ENCODE data around the gene ACTN2. TPM values are rescaled to one million over a fixed set of nuclear protein-coding genes. Genes with fewer than 3 reads are reported as not detected.

The ACTN2 gene
- total RNA-seq, 4 donors from 2014 or later = 0.16 to 0.55 TPM; not detected in 2

- Histone ChIP-seq H3K4me1 (no peaks in the 10 kb centered on the region), H3K27ac (no peak overlapping the region), H3K36me3 (no peaks in the 10 kb centered on the region), H3K4me3 (no peak overlapping the region), H3K27me3 (no peaks in the 10 kb centered on the region), H3K9me3 (no peaks in the 10 kb centered on the region)
- TF ChIP-seq CTCF (IDR thresholded peaks at IDR 0.05) (no peak), EP300 (IDR thresholded peaks at IDR 0.05; ENCODE audit: low read depth) (no peak), POLR2AphosphoS5 (IDR thresholded peaks at IDR 0.05) (no peak), POLR2A (IDR thresholded peaks at IDR 0.05) (no peak)
- no peak for DNase-seq
- in situ Hi-C loops (cut with MboI; ENCODE audit: low pct_ligation_motif_present in 1 of 4, low pct_unique_long_range_greater_than_20kb in 1 of 4, low sequenced_read_pairs in 3 of 4) = loop anchor here in 3 of 4 donors (25.0 kb wide), 2 partner anchors 626 to 801 kb away; no protein-coding TSS in a partner anchor
- intact Hi-C loops (cut with DNase I; ENCODE audit: low total_unique reads) = no loop called here
- 84 to 94% methylated on average over 3 to 14 of the region's 14 CpGs for WGBS, 2 donors (ENCODE audit: low coverage in 1 of 2)
Measured at GRCh38 chr1:236760986-236761385, 74.7 kb downstream of the ACTN2 start.

DNA sequence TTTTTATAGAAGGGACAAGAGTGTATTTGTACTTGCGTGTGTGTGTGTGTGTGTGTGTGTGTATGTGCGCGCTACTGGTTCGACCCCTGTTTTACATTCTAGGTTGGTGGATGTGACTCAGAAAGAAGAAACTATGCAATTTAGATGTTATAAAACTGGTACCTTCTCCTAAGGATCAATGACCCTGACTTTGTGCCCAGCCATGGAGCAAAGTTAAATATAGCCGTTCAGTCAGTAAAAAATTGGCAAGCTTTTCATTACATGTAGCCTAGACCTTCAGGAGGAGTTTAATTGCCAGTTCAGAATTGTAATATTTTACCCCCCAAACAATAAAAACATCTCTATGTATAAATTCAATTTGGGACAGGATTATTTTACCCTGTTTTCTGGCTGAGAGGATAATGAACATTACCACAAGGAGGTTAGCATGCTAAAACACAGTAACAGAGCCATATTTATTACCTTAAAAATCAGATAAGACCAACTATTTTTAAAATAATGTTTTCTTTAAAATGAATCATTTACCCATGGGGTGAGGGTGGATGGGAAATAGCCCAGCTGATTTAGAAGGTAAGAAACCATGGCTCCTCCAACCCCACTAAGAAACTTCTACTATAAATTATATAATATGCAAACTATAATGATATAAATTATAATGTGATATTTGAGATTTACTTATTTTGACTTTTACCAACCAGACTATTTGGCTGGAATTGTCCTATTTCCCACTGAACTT, 75.3 kb downstream of the ACTN2 start:
- H3K4me1 ChIP-seq = no peaks in the 10 kb centered on the region
- no peaks in the 10 kb centered on the region for H3K27me3 ChIP-seq
- DNase-seq = no peak
- intact Hi-C loops (cut with DNase I; ENCODE audit: low total_unique reads) = no loop called here
- H3K36me3 ChIP-seq = no peaks in the 10 kb centered on the region
- no peak overlapping the region for H3K27ac ChIP-seq
- H3K9me3 ChIP-seq = no peaks in the 10 kb centered on the region
- in situ Hi-C loops (cut with MboI; ENCODE audit: low pct_ligation_motif_present in 1 of 4, low pct_unique_long_range_greater_than_20kb in 1 of 4, low sequenced_read_pairs in 3 of 4) = loop anchor here in 3 of 4 donors (25.0 kb wide), 2 partner anchors 626 to 801 kb away; no protein-coding TSS in a partner anchor
- TF ChIP-seq EP300 (IDR thresholded peaks at IDR 0.05; ENCODE audit: low read depth) (no peak), CTCF (IDR thresholded peaks at IDR 0.05) (no peak), POLR2A (IDR thresholded peaks at IDR 0.05) (no peak), POLR2AphosphoS5 (IDR thresholded peaks at IDR 0.05) (no peak)
- 72 to 87% methylated on average over 5 of the region's 5 CpGs for WGBS, 2 donors (ENCODE audit: low coverage in 1 of 2)
- no peak overlapping the region for H3K4me3 ChIP-seq

DNA sequence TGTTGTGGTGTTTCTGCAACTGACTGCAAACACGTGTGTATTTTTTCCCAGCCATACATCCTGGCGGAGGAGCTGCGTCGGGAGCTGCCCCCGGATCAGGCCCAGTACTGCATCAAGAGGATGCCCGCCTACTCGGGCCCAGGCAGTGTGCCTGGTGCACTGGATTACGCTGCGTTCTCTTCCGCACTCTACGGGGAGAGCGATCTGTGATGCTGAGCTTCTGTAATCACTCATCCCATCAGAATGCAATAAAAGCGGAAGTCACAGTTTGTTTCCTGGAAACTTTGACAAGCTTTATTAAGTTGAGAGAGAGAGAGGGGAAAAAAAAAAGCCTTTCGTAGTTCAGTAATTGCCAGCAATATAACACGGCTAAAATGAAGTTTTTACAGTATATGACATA, 76.1 kb downstream of the ACTN2 start:
- DNase-seq = no peak
- intact Hi-C loops (cut with DNase I; ENCODE audit: low total_unique reads) (no loop called here), in situ Hi-C loops (cut with MboI; ENCODE audit: low pct_ligation_motif_present in 1 of 4, low pct_unique_long_range_greater_than_20kb in 1 of 4, low sequenced_read_pairs in 3 of 4) (loop anchor here in 3 of 4 donors (25.0 kb wide), 2 partner anchors 625 to 800 kb away; no protein-coding TSS in a partner anchor)
- Histone ChIP-seq H3K4me3 (no peak overlapping the region), H3K27me3 (no peaks in the 10 kb centered on the region), H3K4me1 (no peaks in the 10 kb centered on the region), H3K36me3 (no peaks in the 10 kb centered on the region), H3K9me3 (no peaks in the 10 kb centered on the region), H3K27ac (no peak overlapping the region)
- 72 to 75% methylated on average over 4 to 15 of the region's 15 CpGs for WGBS, 2 donors (ENCODE audit: low coverage in 1 of 2)
- TF ChIP-seq POLR2A (IDR thresholded peaks at IDR 0.05) (no peak), EP300 (IDR thresholded peaks at IDR 0.05; ENCODE audit: low read depth) (no peak), CTCF (IDR thresholded peaks at IDR 0.05) (no peak), POLR2AphosphoS5 (IDR thresholded peaks at IDR 0.05) (no peak)

GRCh38 chr1:236765831-236766230, 79.5 kb downstream of the ACTN2 start:
- in situ Hi-C loops (cut with MboI; ENCODE audit: low pct_ligation_motif_present in 1 of 4, low pct_unique_long_range_greater_than_20kb in 1 of 4, low sequenced_read_pairs in 3 of 4) = loop anchor here in 3 of 4 donors (25.0 kb wide), 2 partner anchors 621 to 796 kb away; no protein-coding TSS in a partner anchor
- no peaks in the 10 kb centered on the region for H3K27me3 ChIP-seq
- no peaks in the 10 kb centered on the region for H3K4me1 ChIP-seq

More at GRCh38 chr1:236765831-236766230, 79.5 kb downstream of the ACTN2 start:
- no peak for DNase-seq
- Histone ChIP-seq H3K4me3 (no peak overlapping the region), H3K27ac (no peak overlapping the region), H3K9me3 (no peaks in the 10 kb centered on the region), H3K36me3 (no peaks in the 10 kb centered on the region)
- WGBS, 2 donors (ENCODE audit: low coverage in 1 of 2) = 64 to 77% methylated on average over 5 to 6 of the region's 6 CpGs
- intact Hi-C loops (cut with DNase I; ENCODE audit: low total_unique reads) = no loop called here
- no peak for TF ChIP-seq POLR2AphosphoS5 (IDR thresholded peaks at IDR 0.05)
- no peak for TF ChIP-seq EP300 (IDR thresholded peaks at IDR 0.05; ENCODE audit: low read depth)
- TF ChIP-seq CTCF (IDR thresholded peaks at IDR 0.05) = no peak
- TF ChIP-seq POLR2A (IDR thresholded peaks at IDR 0.05) = no peak
